NCI-H2107 treated with DMSO at 0.1 percent for 48 hours (cell line): ENCODE data around the gene HECTD4.

Source experiments
- DNase-seq: peaks from one replicate; lab custom pipeline; 2025; ENCODE audit not compliant: unreplicated experiment; lab: John Stamatoyannopoulos, UW

Gene HECTD4

GRCh38 chr12:112217647-112218046 is 164.6 kb downstream of the HECTD4 start:
- no peak for DNase-seq

DNA sequence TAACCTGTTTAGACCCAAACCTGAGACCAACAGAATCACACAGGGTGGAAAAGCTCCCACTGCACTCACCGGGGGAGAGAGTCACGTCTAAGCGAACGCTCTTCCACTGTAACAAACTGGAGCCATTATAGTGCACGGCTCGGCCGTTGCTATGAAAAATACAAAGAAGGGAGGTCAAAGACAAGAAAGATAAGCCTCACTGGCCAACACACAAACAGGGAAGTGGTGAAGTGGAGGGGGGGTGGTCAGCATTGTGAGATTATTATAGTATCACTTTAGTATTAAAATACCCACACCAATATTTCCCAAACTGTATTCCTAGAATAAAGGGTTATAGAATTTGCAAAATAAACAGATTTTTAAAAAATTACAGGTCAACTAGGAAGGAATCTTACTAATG is 166.0 kb downstream of the HECTD4 start:
- DNase-seq = no peak

- no peak for DNase-seq
Observed at GRCh38 chr12:112214064-112214463, 168.2 kb downstream of the HECTD4 start.

DNA sequence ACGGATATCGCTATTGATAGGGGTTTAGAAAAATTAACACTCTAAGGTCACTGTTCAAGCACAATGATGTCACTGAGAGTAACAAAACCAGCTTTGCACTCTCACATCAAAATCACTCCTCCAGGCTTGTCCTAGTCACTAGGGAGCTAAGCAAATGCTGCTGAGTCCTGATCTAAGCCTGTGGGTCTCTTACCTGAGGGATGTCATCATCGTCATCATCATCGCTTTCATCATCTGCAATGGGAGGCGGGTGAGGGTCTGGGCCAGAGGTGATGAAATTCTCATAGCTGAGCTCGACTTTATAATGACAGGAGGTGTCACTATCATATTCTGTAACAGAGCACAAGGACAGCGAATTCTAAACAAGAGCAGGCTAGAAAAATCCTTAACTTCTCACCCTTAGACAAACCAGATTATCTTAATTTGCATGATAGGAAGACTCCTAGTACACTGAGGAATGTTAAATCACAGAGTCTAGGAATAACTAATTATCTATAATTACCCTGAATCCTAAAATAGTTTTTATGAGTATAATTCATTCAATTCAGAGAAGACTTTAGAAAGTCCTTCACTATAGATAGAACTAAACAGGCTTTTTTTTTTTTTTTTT is 173.8 kb downstream of the HECTD4 start:
- no peak for DNase-seq

DNA sequence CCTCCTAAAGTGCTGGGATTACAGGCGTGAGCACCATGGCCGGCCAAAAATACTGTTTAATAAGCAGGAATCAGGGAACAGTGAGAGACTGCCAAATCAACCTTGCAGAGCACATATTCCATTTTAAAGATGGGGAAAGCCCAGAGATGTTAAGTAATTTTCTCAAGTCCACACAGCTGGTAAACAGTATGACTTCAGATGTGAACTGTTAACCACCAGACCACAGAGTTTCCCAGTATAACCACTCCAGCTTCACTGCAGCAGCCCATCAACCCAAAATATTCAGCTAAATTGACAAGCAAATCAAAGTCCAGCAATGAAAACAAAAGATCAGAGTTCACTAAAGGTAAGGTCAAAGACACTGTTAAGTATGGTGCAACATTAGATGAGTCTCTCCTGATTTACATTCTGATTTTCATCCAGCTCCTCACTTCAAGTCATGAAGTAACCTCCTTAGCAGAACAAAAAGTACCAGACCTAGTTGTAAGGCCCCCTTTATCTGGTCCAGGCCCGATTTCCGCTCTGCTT is 174.8 kb downstream of the HECTD4 start:
- DNase-seq = no peak

GRCh38 chr12:112206944-112207343 is 175.3 kb downstream of the HECTD4 start:
- DNase-seq = no peak

- DNase-seq = no peak
Observed at GRCh38 chr12:112199136-112199535, 183.1 kb downstream of the HECTD4 start.

- peak; percentile 50 for DNase-seq
Observed at GRCh38 chr12:112198120-112198733, 184.0 kb downstream of the HECTD4 start.

- DNase-seq = no peak
Observed at GRCh38 chr12:112196196-112196875, 185.9 kb downstream of the HECTD4 start.

DNA sequence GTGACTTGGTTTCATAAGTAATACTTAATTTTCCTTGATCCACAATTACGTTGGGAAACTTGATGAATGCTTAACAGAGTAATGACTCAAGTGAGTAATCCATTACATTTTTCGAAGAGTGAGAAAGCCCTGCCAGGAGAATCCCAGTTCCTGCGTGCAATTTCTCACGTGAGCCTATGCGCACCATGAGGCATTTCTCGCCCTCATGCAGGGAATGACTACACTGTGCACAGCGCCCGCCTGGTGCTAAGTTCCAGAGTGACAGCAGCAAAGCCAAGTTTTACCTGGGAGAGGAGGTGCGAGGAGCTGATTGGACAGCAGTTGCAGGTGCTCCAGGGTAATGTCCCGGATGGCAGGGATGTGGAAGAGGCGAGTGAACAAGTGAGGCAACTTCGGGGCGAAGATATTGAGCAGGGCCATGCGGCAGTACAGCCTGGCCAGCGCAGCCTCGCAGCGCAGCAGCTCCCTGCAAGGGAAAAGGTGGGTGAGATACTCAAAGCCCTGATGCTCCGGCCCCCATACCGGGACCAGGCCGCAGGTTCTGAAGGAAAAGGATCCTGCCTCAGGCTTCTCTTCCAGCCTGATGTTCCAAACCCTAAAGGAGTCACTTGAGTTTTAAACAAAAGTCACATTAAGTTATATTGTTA is 187.5 kb downstream of the HECTD4 start:
- DNase-seq = no peak

DNA sequence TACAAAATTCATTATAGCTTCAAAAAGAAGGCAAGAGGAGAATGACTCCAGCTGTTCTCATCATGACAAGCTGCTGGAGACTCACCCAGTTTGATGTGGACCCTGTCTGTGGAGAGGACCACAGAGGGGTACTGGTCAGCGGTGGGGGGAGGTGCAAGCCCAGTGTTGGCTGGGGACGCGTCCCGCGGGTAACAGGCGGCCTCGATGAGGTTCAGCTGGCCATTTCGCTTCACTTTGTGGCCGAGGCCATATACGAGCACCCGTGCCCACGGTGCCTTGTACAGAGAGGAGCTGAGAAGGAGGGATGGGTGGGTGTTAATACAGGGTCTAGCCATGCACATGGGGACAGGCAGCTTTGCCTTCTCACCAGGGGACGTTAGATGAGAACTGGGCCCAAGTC is 189.8 kb downstream of the HECTD4 start:
- DNase-seq = no peak

- DNase-seq = no peak
Observed at GRCh38 chr12:112191840-112192321, 190.3 kb downstream of the HECTD4 start.

DNA sequence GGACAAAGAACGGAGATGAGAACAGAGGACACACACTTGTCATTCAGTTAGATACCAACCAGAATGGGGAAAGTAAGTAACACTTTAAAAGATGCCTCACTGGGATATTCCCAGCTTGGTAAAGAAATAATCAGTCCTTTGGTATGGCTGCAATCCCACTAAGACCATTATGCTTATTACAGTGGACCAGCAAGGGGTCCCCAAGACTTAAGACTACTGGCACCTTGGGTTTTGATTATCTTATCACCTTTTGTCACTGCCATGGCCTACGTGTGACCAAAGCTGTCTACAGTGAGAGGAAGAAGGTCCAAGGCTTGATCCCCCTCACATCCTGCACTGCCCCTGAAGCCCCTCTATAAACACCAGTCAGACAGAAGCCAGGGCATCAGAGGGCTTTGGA is 191.0 kb downstream of the HECTD4 start:
- DNase-seq = no peak

- peak; percentile 87 for DNase-seq
Observed at GRCh38 chr12:112190231-112191025, 191.8 kb downstream of the HECTD4 start.

DNA sequence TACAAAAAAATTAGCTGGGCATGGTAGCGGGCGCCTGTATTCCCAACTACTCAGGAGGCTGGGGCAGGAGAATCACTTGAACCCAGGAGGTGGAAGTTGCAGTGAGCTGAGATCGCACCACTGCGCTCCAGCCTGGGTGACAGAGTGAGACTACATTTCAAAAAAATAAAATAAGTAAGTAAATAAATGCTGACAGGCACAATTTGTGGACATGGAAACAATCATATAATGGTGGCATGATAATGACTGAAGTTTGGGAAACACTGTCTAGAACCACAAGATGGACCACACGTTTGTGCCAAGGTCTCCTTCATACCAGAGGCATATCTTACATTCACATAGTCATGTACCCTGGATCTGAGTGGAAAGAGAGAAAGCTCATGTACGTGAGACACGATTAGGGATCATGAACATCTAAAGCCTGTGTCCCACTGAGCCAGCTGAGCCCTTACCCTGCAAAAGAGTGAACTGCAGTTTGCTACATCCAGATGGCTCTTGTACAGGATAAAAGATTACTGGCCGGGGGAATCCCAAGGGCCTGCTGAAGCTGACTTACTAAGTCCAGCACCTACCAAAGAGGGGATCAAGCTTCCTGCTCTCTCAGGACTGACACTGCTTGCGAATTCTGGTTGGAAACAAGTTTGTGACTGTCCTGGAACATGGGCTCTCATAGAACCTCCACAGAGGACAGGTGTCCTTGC is 194.0 kb downstream of the HECTD4 start:
- DNase-seq = no peak

DNA sequence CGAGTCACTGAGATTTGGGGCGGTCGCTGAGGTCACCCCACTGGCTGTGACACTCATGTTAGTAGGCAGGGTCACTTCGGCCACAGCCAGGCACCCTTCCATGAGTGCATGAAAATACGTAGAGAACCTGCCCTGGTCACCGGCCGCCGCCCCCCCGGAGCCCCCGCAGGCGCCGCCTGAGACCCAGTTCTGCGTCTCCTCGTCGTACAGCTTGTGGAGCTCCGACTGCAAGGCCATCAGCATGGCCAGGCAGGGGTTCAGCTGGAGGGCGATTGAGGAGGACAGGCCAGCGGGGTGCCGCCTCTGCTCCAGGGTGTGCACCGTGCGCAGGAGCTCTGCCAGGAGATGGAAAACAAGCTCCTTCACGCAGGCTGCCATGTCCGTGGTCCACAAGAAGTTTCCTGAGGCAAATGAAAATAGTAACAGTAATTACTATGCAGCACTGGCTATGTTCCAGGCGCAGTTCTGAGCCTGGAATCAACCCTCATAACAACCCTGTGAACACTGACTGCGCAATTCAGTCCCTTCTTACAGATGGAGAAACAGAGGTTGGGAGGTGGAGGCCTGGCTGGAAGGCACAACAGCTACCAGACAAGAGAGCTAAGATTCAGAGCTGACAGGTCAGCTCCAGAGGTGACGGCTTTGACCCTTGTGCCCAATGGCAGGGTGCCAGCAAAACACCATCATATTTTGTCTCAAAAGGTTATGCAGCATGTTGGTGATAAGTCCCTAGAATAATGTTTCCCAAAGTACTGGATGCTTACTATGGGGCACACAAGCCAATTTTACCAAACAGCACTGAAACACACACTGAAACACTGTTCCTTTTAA is 196.9 kb downstream of the HECTD4 start:
- DNase-seq = no peak

DNA sequence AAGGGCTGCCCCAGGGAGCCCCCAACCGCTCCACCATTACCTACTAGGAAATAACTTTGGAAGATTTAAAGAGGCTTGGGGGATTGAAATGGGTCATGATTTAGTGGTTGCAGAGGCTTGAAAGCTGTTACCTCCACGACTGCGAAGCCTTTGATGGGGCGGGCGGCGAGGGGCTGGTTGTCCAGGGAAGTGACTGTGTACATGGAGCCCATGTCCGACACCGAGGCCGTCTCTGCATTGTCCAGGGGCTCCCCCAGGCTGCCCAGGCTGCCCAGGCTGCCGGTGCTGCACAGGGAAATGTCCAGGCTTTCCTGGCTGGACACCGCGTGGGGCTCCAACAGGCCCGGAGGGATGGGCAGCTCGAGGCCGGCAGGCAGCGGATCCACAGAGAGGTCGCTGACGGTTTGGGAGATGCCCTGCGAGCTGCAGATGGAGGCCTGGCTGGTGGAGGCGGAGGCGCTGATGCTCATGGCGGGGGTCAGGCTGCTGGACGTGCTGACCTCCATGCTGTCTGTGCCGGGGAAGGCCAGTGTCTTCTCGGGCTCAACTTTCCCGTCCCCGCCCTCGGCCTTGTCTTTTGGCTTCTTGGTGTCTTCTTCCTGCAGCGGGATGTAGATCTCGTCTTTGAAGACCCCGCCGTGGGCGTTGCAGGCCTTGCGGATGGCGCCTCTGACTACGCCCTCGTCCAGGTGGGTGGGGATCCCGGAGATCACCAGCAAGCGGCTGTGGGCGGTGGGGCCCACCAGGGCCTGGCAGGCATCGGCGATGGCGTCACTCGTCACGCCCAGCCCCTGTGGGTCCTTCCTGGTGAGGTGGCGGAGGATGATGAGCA is 198.0 kb downstream of the HECTD4 start:
- DNase-seq = no peak
